ENCODE data around the gene CHST6.

Gene CHST6

DNA sequence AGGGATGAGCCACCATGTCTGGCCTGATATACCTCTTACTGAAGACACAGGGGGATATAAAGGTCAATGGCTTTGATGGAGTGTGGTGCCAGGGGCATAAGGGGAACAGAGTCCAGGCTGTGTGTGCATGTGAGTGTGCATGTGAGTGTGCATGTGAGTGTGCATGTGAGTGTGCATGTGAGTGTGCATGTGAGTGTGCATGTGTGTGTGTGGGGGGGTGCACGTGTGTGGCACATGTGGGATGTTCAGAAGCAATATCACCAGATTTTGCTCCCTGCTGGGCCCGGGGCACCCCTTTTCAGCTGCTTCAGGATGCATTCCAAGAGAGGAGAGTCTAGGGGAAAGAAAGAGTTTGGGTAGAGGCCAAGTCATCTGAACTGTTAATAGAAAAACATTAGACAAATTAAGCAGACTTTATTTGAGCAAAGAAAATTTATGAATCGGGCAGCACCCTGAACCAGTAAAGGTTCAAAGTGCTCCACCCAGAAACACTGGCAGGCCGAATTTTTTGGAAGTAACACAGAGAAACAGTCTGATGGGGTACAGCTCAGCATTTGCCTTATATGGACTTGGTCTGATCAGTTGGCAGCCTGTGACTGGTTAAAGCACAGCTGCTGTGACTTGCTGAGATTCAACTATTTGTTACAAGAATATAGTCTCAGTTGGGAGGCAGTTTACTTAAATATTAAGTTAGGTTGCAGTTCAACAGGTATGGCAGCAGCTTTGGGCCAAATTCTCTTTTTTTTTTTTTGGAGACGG is 31.0 kb upstream of the CHST6 start:
- no peak for DNase-seq (ENCODE audit: low read depth)
- no peak overlapping the region for H3K4me3 ChIP-seq (ENCODE audit: low read depth, low read length)
- TF ChIP-seq CTCF (conservative IDR thresholded peaks at IDR 0.05; ENCODE audit: low read depth, low read length) = no peak

GRCh38 chr16:75519175-75519574 is 23.9 kb upstream of the CHST6 start:
- DNase-seq (ENCODE audit: low read depth) = no peak
- no peak overlapping the region for H3K4me3 ChIP-seq (ENCODE audit: low read depth, low read length)
- TF ChIP-seq CTCF (conservative IDR thresholded peaks at IDR 0.05; ENCODE audit: low read depth, low read length) = no peak

- H3K4me3 ChIP-seq (ENCODE audit: low read depth, low read length) = peak overlapping the region; percentile 88
- DNase-seq (ENCODE audit: low read depth) = peak; percentile 5
These were observed 21.1 kb upstream of the CHST6 start for GRCh38 chr16:75516189-75516966.

DNA sequence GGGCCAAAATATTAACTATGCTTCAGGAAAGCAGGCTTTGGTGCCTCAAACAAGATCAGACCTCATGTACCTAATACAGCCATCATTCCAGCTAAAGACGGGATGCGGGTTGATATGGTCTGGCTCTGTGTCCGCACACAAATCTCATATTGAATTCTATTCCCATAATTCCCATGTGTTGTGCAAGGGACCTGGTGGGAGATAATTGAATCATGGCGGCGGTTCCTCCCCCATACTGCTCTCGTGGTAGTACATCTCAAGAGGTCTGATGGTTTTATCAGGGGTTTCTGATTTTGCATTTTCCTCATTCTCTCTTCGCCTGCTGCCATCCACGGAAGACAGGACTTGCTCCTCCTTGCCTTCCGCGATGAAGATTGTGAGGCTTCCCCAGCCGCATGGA is 19.1 kb upstream of the CHST6 start:
- TF ChIP-seq CTCF (conservative IDR thresholded peaks at IDR 0.05; ENCODE audit: low read depth, low read length) = no peak
- no peak overlapping the region for H3K4me3 ChIP-seq (ENCODE audit: low read depth, low read length)
- no peak for DNase-seq (ENCODE audit: low read depth)

GRCh38 chr16:75506574-75506973 is 11.3 kb upstream of the CHST6 start:
- no peak for TF ChIP-seq CTCF (conservative IDR thresholded peaks at IDR 0.05; ENCODE audit: low read depth, low read length)
- DNase-seq (ENCODE audit: low read depth) = peak; percentile 93
- no peak overlapping the region for H3K4me3 ChIP-seq (ENCODE audit: low read depth, low read length)

GRCh38 chr16:75506107-75506506 is 10.9 kb upstream of the CHST6 start:
- peak; percentile 6 for DNase-seq (ENCODE audit: low read depth)
- H3K4me3 ChIP-seq (ENCODE audit: low read depth, low read length) = no peak overlapping the region
- no peak for TF ChIP-seq CTCF (conservative IDR thresholded peaks at IDR 0.05; ENCODE audit: low read depth, low read length)

DNA sequence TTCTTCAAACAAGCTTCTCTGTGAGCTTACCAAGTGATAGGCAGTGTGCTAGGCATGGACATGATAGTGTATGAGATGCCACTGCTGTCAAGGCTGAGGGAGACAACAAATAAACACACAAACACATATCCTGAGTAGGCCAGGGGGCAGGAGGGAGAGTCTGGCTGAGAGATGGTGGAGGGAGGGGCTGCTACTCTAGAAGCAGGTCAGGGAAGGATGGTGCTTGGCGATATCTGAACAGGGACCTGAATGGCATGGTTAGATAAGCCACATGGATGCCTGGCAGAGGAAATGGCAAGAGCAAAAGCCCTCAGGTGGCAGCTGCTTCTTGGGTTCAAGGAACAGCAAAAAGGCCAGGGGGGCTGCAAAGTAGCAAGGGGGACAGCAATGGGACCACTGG is 8.6 kb upstream of the CHST6 start:
- TF ChIP-seq CTCF (conservative IDR thresholded peaks at IDR 0.05; ENCODE audit: low read depth, low read length) = no peak
- DNase-seq (ENCODE audit: low read depth) = no peak
- no peak overlapping the region for H3K4me3 ChIP-seq (ENCODE audit: low read depth, low read length)

Measured in choroid plexus epithelial cell (primary cell).